ENCODE results near the gene MILR1. TPM values are rescaled to one million over a fixed set of nuclear protein-coding genes. Genes with fewer than 3 reads are reported as not detected.
"Not testable (repeated sequence)": the region's sequence is repeated elsewhere in the genome, so short reads cannot be mapped to it uniquely, and the experiment has no call there.

Gene MILR1
- total RNA-seq, 1 donor from 2014 or later: not detected

- no peak overlapping the region for H3K4me3 Mint-ChIP-seq (ENCODE audit: unreplicated experiment)
- no peaks in the 10 kb centered on the region for H3K36me3 Mint-ChIP-seq (ENCODE audit: unreplicated experiment)
- no peak for DNase-seq (ENCODE audit: extremely low spot score, unreplicated experiment)
- no peaks in the 10 kb centered on the region for H3K9me3 Mint-ChIP-seq (ENCODE audit: unreplicated experiment)
- no peak for TF ChIP-seq CTCF (IDR thresholded peaks at IDR 0.05)
- peaks cover 7% of the 10 kb centered on the region for H3K27me3 Mint-ChIP-seq (ENCODE audit: unreplicated experiment)
- H3K27ac Mint-ChIP-seq (ENCODE audit: unreplicated experiment): peak overlapping the region; percentile 52
- peaks cover 18% of the 10 kb centered on the region for H3K4me1 Mint-ChIP-seq (ENCODE audit: unreplicated experiment)
Measured at GRCh38 chr17:64457156-64457555, 8.2 kb downstream of the MILR1 start.

DNA sequence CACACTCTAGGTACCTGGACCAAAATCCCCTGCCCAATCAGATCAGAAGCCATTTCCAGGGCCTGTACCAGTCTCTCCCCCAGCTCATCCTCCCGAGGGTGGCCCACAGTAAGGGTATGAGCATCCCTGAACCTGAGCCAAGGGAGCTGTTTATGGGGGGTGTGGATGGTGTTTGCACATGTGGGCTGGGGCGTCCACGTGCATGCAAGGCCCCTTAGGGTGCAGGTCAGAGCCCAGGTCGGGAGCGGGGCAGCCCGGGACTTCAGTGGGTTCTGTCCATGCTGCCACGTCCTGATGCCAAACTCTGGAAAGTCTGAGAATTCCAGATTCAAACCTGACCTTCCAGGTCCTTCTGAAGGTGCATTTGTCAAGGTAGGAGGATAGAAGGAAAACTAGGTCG is 9.8 kb downstream of the MILR1 start:
- Mint-ChIP-seq H3K27me3 (ENCODE audit: unreplicated experiment) (peaks cover 4% of the 10 kb centered on the region), H3K27ac (ENCODE audit: unreplicated experiment) (no peak overlapping the region), H3K9me3 (ENCODE audit: unreplicated experiment) (no peaks in the 10 kb centered on the region), H3K4me1 (ENCODE audit: unreplicated experiment) (peaks cover 18% of the 10 kb centered on the region), H3K36me3 (ENCODE audit: unreplicated experiment) (no peaks in the 10 kb centered on the region), H3K4me3 (ENCODE audit: unreplicated experiment) (no peak overlapping the region)
- TF ChIP-seq CTCF (IDR thresholded peaks at IDR 0.05): no peak
- no peak for DNase-seq (ENCODE audit: extremely low spot score, unreplicated experiment)

- Mint-ChIP-seq H3K27me3 (ENCODE audit: unreplicated experiment) (peaks cover 4% of the 10 kb centered on the region), H3K4me3 (ENCODE audit: unreplicated experiment) (no peak overlapping the region), H3K9me3 (ENCODE audit: unreplicated experiment) (no peaks in the 10 kb centered on the region), H3K27ac (ENCODE audit: unreplicated experiment) (no peak overlapping the region), H3K36me3 (ENCODE audit: unreplicated experiment) (no peaks in the 10 kb centered on the region), H3K4me1 (ENCODE audit: unreplicated experiment) (peaks cover 18% of the 10 kb centered on the region)
- no peak for TF ChIP-seq CTCF (IDR thresholded peaks at IDR 0.05)
- no peak for DNase-seq (ENCODE audit: extremely low spot score, unreplicated experiment)
Measured at GRCh38 chr17:64459284-64459747, 10.4 kb downstream of the MILR1 start.

GRCh38 chr17:64459818-64460217 is 10.9 kb downstream of the MILR1 start:
- H3K4me1 Mint-ChIP-seq (ENCODE audit: unreplicated experiment): peaks cover 18% of the 10 kb centered on the region
- not testable (repeated sequence) for H3K27ac Mint-ChIP-seq (ENCODE audit: unreplicated experiment); H3K36me3 Mint-ChIP-seq (ENCODE audit: unreplicated experiment); H3K9me3 Mint-ChIP-seq (ENCODE audit: unreplicated experiment); H3K4me3 Mint-ChIP-seq (ENCODE audit: unreplicated experiment); H3K27me3 Mint-ChIP-seq (ENCODE audit: unreplicated experiment); DNase-seq (ENCODE audit: extremely low spot score, unreplicated experiment)

DNA sequence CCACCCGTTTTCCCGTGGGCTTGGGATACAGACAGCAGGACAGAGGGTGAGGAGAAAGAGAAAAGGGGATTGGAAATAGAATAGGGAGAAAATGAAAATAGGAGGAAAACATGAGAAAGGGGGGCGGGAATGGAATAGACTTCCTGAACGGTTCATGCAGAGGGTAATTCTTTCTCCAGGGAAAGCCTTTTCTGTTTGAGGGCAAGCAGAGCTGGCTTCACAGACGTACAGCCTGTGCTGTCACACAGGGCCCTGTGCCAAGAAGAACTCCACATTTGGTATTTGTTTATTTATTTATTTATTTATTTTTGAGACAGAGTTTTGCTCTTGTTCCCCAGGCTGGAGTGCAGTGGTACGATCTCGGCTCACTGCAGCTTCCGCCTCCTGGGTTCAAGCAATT is 12.0 kb downstream of the MILR1 start:
- no peak for TF ChIP-seq CTCF (IDR thresholded peaks at IDR 0.05)
- H3K9me3 Mint-ChIP-seq (ENCODE audit: unreplicated experiment): no peaks in the 10 kb centered on the region

DNA sequence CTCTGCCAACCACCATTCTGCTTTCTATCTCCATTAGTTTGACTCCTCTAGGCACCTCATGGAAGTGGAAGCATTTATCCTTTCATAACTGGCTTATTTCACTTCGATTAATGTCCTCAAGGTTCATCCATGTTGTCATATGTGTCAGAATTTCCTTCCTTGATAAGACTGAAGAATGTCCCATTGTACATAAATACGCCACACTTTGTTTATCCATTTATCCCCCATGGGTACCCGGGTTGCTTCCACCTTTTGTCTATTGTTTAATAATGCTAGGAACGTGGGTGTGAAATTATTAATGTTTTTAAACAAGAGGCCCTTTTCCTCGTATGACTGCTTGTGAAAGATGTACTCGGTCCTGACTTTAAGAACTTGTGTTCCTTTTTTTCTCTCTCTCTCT is 12.9 kb downstream of the MILR1 start:
- H3K27me3 Mint-ChIP-seq (ENCODE audit: unreplicated experiment): peaks cover 7% of the 10 kb centered on the region
- H3K4me1 Mint-ChIP-seq (ENCODE audit: unreplicated experiment): peaks cover 17% of the 10 kb centered on the region
- no peaks in the 10 kb centered on the region for H3K36me3 Mint-ChIP-seq (ENCODE audit: unreplicated experiment)
- DNase-seq (ENCODE audit: extremely low spot score, unreplicated experiment): no peak
- H3K9me3 Mint-ChIP-seq (ENCODE audit: unreplicated experiment): no peaks in the 10 kb centered on the region
- TF ChIP-seq CTCF (IDR thresholded peaks at IDR 0.05): no peak
- H3K27ac Mint-ChIP-seq (ENCODE audit: unreplicated experiment): no peak overlapping the region
- H3K4me3 Mint-ChIP-seq (ENCODE audit: unreplicated experiment): no peak overlapping the region

More for the DNA sequence above, 12.0 kb downstream of the MILR1 start:
- Mint-ChIP-seq H3K4me1 (ENCODE audit: unreplicated experiment) (peaks cover 18% of the 10 kb centered on the region), H3K27ac (ENCODE audit: unreplicated experiment) (no peak overlapping the region), H3K4me3 (ENCODE audit: unreplicated experiment) (no peak overlapping the region), H3K27me3 (ENCODE audit: unreplicated experiment) (peaks cover 7% of the 10 kb centered on the region), H3K36me3 (ENCODE audit: unreplicated experiment) (no peaks in the 10 kb centered on the region)
- no peak for DNase-seq (ENCODE audit: extremely low spot score, unreplicated experiment)
